NOMO-1 treated with dmso at 0.1 percent for 144 hours (cell line): ENCODE measurements around the gene SPATA2L.

Experiments
- DNase-seq: peaks from one replicate; lab custom pipeline; 2025; ENCODE audit not compliant: unreplicated experiment; lab: John Stamatoyannopoulos, UW

The SPATA2L gene

GRCh38 chr16:89729293-89729692, 27.8 kb upstream of the SPATA2L start:
- no peak for DNase-seq

DNA sequence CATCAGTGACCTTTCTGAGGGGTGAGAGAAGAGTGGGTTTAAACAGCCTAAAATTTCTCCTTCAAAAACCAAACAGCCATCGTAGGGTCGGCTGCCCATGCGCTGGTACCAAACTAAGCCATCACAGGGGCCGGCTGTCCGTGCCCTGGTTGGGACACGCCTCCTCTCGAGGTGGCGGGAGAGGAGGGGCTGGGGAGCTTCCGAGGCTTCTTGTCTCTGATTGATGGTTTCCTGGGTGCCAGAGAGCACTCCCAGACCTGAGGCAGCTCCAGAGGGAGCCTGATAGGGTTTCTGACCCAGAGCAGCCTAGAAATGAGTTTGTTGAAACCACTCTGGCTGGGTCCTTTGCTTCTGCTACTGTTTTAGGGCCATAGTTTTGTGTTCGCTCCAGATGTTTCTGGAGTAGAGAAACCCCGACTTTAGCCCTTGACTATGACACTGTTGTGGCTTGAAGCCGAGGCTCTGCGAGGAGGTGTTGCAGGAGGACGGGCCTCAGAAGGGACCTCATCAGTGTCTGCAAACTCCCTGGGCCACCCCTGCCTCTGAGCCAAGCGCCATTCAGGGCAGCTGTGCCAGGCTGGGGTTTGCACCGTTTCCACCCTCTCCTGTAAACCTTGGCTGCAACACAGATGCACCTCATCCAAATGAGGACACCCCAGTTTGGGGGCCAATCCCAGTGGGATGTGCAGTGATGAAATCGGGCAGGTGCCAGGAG, 26.1 kb upstream of the SPATA2L start:
- no peak for DNase-seq

- DNase-seq = no peak
Observed at GRCh38 chr16:89723279-89724250, 22.1 kb upstream of the SPATA2L start.

GRCh38 chr16:89722392-89723278, 21.1 kb upstream of the SPATA2L start:
- DNase-seq = peak; percentile 56

GRCh38 chr16:89721546-89722391, 20.3 kb upstream of the SPATA2L start:
- peak; percentile 63 for DNase-seq

DNA sequence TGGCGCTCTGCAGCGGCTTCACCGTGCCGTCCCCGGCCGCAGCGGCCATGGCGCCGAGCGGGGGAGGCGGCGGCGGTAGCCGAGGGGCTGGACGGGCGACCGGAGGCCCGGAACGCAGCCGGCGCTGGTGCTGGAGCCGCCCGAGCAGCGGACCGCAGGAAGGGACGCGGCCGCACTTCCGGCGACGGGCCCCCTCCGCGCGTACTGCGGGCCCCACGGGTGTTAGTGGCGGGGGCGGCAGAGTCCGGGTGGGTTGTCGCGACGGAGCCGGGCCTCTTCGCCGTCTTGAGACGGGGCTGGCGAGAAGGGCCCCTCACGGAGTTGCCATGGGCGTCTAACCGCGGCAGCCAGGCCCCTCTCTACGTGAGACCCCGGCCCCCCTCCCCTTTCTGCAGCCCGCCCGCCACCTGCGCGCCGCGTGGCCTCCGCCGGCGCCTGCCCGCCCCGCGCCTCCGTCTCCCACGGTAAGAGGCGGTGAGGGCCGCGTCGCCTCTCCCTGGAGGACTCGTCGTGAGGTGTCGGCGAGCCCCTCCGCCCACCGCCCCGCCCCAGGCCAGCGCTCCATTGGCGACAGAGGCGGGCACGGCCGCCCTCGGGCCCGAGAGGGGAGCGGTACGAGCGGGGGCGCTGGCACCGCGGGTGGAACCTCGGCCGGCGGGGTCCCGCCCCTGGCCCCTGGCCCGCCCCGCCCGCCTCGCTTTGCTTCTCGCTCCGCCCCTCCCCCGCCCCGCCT, 19.5 kb upstream of the SPATA2L start, which contains the start of the genes VPS9D1 and ZNF276:
Gene VPS9D1, minus strand, starts transcription at position 86 of the 733 bp plus-strand sequence. Its CDS starts 37 bp downstream, at position 49.
Gene ZNF276, plus strand, starts transcription at position 725 of the 733 bp plus-strand sequence. CDS start 104 bp downstream, outside the sequence.
- DNase-seq = peak; percentile 65

DNA sequence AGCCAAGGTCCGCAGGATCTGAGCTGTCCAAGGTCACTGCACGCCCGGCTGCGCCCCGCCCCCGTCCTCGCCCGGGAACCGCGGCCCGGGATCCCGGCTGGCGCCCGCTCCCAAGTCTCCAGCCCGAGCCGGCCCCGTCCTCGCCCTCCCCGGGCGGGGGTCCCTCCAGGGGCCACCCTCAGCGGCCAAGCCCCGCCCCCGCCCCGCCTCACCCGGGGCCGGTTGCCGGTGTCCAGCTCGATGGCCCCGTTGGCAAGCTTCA, 19.0 kb upstream of the SPATA2L start:
- DNase-seq = no peak

GRCh38 chr16:89717688-89718505, 16.4 kb upstream of the SPATA2L start:
- DNase-seq = no peak

DNA sequence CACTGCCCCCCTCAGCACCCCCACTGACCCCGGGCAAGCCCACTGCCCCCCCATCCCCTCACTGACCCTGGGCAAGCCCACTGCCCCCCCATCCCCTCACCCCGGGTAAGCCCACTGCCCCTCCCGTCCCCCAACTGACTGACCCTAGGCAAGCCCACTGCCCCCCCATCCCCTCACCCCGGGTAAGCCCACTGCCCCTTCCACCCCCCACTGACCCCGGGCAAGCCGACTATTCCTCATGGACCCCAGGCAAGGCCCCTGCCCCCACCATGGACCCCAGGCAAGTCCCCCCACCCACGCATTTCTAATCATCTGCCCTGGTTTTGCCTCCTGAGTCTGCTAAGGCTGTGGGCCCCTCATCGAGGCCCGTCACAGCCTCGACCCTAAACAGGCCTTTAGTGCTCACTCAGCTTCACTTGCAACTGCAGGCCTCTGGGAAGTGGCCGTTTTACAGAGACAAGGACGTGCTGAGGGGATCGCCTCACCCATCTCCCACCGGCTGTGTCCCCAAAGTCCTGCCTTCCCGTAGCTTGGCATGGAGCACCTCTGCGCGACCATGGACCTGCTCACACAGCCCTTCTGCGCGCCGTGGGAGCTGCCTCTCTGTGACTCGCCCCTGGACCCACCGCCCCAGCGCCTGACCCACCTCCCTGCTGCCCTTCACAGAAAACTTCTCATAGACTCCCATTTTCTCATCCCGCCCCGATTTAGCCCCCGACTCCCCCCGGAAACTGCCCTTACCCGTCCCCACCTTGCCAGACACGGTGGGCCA, 15.6 kb upstream of the SPATA2L start:
- no peak for DNase-seq

DNA sequence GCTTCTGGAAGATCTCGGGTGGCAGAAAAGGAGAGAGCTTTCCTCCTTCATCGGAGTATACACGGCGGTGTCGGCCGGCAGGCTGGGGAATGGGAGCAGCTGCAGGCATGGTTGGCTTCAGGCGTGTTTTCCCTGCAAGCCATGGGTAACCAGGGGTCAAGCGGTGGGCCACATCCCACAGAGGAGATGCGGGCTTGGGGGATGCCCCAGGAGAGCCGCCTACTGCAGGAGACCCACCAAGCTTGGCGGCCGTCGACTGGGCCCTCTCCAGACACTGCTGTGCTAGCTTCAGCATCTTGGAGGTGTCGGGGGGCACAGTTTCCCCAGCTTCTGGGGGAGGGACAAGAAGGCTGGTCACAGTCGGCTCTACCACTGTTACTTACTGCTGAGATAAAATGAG, 15.0 kb upstream of the SPATA2L start:
- no peak for DNase-seq

- DNase-seq = no peak
Observed at GRCh38 chr16:89712274-89712781, 10.8 kb upstream of the SPATA2L start.

- peak; percentile 10 for DNase-seq
Observed at GRCh38 chr16:89711601-89712273, 10.2 kb upstream of the SPATA2L start.

- no peak for DNase-seq
Observed at GRCh38 chr16:89710709-89711564, 9.4 kb upstream of the SPATA2L start.

DNA sequence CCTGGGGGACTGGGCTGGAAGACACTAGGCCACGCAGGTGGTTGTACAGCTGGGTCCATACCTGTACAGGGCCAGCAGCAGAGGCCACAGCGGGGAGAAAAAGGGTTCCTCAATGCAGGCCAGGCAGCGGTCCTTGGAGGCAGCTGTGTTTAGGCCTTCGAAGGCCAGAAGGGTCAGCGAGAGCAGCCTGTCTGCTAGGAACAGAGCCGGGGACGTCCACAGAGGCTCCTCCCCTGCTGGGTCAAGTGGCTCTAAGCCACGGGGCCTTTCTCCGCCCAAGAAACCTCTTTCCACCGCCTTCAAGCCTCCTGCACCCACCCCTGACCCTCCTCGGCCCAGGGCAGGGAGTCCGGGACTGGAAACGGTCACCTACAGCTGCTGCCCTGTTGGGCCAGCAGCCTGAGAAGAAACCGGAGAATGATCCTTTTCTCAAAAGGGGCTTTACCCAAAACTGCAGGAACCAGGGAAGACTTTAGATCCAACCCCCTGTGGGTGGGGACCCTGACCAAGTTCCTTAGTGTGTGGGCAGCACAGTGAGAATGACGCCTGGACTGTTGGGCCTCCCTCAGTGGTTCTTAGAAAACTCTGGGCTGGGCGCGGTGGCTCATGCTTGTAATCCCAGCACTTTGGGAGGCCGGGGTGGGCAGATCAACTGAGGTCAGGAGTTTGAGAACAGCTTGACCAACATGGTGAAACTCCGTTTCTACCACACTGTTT, 8.4 kb upstream of the SPATA2L start:
- no peak for DNase-seq

DNA sequence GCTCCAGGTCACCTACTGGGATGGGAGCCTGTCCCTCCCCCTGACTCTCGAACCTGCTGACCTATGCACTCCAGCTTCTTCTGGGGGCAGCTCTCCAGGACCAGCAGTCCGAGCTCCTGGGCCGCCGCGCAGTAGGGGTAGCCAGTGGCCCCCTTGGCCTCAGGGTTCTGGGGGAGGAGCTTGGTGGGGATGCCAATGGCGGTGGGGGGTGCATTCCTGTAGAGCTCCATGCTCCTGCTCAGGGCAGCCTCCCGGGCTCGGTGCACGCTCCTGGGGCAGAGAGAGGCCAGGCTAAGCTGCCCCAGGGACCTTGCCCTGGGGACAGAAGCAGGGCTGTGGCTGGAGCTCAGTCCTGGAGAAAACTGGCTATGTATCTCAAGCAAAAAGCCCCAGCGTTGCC, 7.7 kb upstream of the SPATA2L start:
- DNase-seq = no peak
